ENCODE measurements around the gene CNP.

CNP gene

GRCh38 chr17:41943492-41943891, 23.1 kb upstream of the CNP start:
- no peak for DNase-seq (ENCODE audit: low read depth)
- no peak overlapping the region for H3K4me3 ChIP-seq (ENCODE audit: low read depth, low read length)
- no peak for TF ChIP-seq CTCF (IDR thresholded peaks at IDR 0.05; ENCODE audit: insufficient read depth, low read depth, low read length, missing control alignments)

DNA sequence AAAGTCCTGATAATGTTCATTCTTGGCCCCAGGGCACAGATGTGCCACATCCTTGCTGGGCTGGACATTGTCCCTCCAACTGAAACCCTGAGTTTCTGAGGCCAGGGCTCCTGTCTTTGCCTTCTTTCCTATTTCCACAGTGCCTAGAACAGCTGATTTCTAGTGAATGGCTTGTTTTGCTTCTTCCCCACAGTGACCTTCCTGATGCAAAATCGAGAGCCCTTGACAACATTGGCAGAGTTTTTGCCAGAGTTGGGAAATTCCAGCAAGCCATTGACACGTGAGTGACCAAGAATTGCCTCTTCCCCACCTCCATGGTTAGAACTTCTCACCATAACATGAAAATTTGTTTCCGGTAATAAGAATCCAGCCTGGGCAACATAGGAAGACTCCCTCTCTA, 21.7 kb upstream of the CNP start:
- DNase-seq (ENCODE audit: low read depth), result no peak
- H3K4me3 ChIP-seq (ENCODE audit: low read depth, low read length), result no peak overlapping the region
- TF ChIP-seq CTCF (IDR thresholded peaks at IDR 0.05; ENCODE audit: insufficient read depth, low read depth, low read length, missing control alignments), result no peak

DNA sequence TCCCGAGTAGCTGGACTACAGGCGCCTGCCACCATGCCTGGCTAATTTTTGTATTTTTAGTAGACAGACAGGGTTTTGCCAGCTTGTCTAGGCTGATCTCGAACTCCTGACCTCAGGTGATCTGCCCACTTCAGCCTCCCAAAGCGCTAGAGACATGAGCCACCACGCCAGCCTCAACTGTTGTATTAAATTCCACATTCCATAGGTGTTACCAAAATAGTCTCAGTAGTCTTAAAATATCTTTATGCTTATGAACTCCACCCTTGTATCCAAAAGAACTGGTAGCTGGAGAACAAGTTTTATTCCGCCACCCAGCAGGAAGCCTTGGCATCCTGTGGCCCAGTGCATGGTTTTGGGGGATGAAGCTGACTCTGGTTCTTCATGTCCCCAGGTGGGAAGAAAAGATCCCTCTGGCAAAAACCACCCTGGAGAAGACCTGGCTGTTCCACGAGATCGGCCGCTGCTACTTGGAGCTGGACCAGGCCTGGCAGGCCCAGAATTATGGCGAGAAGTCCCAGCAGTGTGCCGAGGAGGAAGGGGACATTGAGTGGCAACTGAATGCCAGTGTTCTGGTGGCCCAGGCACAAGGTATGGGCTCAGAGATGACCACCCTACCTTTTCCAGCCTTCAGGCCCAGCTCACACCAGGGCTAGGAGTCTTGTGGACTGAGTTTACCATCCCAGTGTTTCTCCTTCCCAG, 17.7 kb upstream of the CNP start:
- no peak overlapping the region for H3K4me3 ChIP-seq (ENCODE audit: low read depth, low read length)
- DNase-seq (ENCODE audit: low read depth), result no peak
- TF ChIP-seq CTCF (IDR thresholded peaks at IDR 0.05; ENCODE audit: insufficient read depth, low read depth, low read length, missing control alignments), result no peak

DNA sequence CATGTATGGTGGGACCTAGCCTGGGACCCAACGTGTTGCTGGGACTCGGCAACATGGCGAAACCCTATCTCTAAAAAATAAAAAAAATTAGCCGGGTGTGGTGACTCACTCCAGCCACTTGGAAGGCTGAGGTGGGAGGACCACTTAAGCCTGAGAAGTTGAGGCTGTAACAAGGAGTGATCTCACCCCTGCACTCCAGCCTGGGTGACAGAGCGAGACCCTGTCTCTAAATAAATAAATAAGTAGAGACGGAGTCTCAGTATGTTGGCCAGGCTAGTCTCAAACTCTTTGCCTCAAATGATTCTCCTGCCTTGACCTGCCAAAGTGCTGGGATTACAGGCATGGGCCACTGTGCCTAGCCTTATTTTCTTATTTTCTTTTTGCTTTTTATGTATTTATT, 10.1 kb upstream of the CNP start:
- H3K4me3 ChIP-seq (ENCODE audit: low read depth, low read length), result no peak overlapping the region
- no peak for DNase-seq (ENCODE audit: low read depth)
- no peak for TF ChIP-seq CTCF (IDR thresholded peaks at IDR 0.05; ENCODE audit: insufficient read depth, low read depth, low read length, missing control alignments)

- no peak for TF ChIP-seq CTCF (IDR thresholded peaks at IDR 0.05; ENCODE audit: insufficient read depth, low read depth, low read length, missing control alignments)
- no peak overlapping the region for H3K4me3 ChIP-seq (ENCODE audit: low read depth, low read length)
- DNase-seq (ENCODE audit: low read depth), result no peak
Measured at GRCh38 chr17:41957031-41957868, 9.3 kb upstream of the CNP start.

GRCh38 chr17:41957869-41958439, 8.6 kb upstream of the CNP start:
- no peak overlapping the region for H3K4me3 ChIP-seq (ENCODE audit: low read depth, low read length)
- no peak for TF ChIP-seq CTCF (IDR thresholded peaks at IDR 0.05; ENCODE audit: insufficient read depth, low read depth, low read length, missing control alignments)
- no peak for DNase-seq (ENCODE audit: low read depth)
